Upper lobe of left lung (tissue), 6 donors: Measurements from ENCODE around the gene ARHGAP26. TPM values are rescaled to one million over a fixed set of nuclear protein-coding genes. Genes with fewer than 3 reads are reported as not detected.
A peak's percentile ranks its signal among the peaks of the same experiment; 100 is the strongest.

Source experiments
- ATAC-seq, 2 donors: fragments of 200-7000 bp; cut with Tn5 transposase; one replicate each; pipeline ENCODE4 v1.9.1; 2022; ENCODE audit warnings: mild to moderate bottlenecking in 2 of 2, moderate library complexity in 2 of 2; ENCODE audit not compliant: low FRiP score in 2 of 2
- DNase-seq, 2 donors: peaks; one replicate each; pipeline ENCODE4 v3.0.0-alpha.2; 2019 to 2020
- H3K27ac ChIP-seq, 4 donors: fragments of 200-600 bp; sonication (generic); one replicate each; pipeline ENCODE4 v1.5.1; 2016 to 2019
- H3K27me3 ChIP-seq, 4 donors: fragments of 200-600 bp; sonication (generic); one replicate each; pipeline ENCODE4 v1.5.1; 2017 to 2019
- H3K36me3 ChIP-seq, 4 donors: fragments of 200-600 bp; sonication (generic); one replicate each; pipeline ENCODE4 v1.5.1; 2016 to 2019
- H3K4me1 ChIP-seq, 4 donors: fragments of 200-600 bp; sonication (generic); one replicate each; pipeline ENCODE4 v1.5.1; 2018 to 2019
- H3K4me3 ChIP-seq, 4 donors: fragments of 200-600 bp; sonication (generic); one replicate each; pipeline ENCODE4 v1.5.1; 2017 to 2019; ENCODE audit warnings: mild to moderate bottlenecking in 2 of 4, moderate library complexity in 1 of 4
- H3K9me3 ChIP-seq, 4 donors: fragments of 200-600 bp; sonication (generic); one replicate each; pipeline ENCODE4 v1.5.1; 2018 to 2019
- CTCF ChIP-seq, 6 experiments: fragments of 450-650 bp in 4 of 6; fragments of 200-600 bp in 2 of 6; sonication (generic) in 2 of 6; IDR thresholded peaks; one replicate each; pipeline ENCODE4 v1.5.1; 2016 to 2019; ENCODE audit warnings: antibody characterized with exemption in 6 of 6
- EP300 ChIP-seq, 4 donors: sonication (generic); formaldehyde crosslinking; IDR thresholded peaks; one replicate each; pipeline ENCODE4 v1.5.1; 2017; ENCODE audit warnings: antibody characterized with exemption in 4 of 4, control low read depth in 2 of 4
- POLR2A ChIP-seq, 4 donors: fragments of 450-650 bp; IDR thresholded peaks; one replicate each; pipeline ENCODE4 v1.5.1; 2016 to 2017; ENCODE audit warnings: antibody characterized with exemption in 4 of 4, mild to moderate bottlenecking in 2 of 4
- POLR2AphosphoS5 ChIP-seq, 2 donors: sonication (generic); formaldehyde crosslinking; IDR thresholded peaks; one replicate each; pipeline ENCODE4 v1.5.1; 2017; ENCODE audit warnings: antibody characterized with exemption in 2 of 2
- WGBS, 2 donors: methylation state at CpG; one replicate each; pipeline ENCODE4 v1.1.5; 2017 to 2018; 5-methylcytosine and 5-hydroxymethylcytosine counted together
- total RNA-seq, 6 donors: library from RNA; depleted of rRNA in 4 of 6; stranded (reverse); fragments of >200 nt in 4 of 6; gene quantifications; one replicate each; pipeline versions ENCODE4 v1.1.0 to v1.2.1, GENCODE V29; 2016 to 2021
- donor health status: DM: no; HTN: no; CAD: no; lungs with moderate emphysema.
- donor health status: DM: no; HTN: yes; CAD: no; lungs with severe emphysema.

The ARHGAP26 gene
- total RNA-seq, 6 donors from 2014 or later = 34.9 to 90.1 (median 38.9) TPM

GRCh38 chr5:143059355-143059754, 289.2 kb downstream of the ARHGAP26 start:
- H3K36me3 ChIP-seq = peaks cover 0 to 17% (median 0%) of the 10 kb centered on the region in 4 donors
- H3K4me1 ChIP-seq = peaks cover 24 to 44% (median 36%) of the 10 kb centered on the region in 4 donors
- H3K27ac ChIP-seq = peak overlapping the region in 1 of 4 donors; percentile 10
- no peak for DNase-seq
- 96 to 100% methylated on average over 1 of the region's 1 CpG for WGBS, 2 donors
- H3K4me3 ChIP-seq = no peak overlapping the region
- no peaks in the 10 kb centered on the region for H3K9me3 ChIP-seq
- ATAC-seq = no peak
- H3K27me3 ChIP-seq = no peaks in the 10 kb centered on the region
- TF ChIP-seq EP300 (IDR thresholded peaks at IDR 0.05) (no peak), CTCF (IDR thresholded peaks at IDR 0.05) (no peak), POLR2A (IDR thresholded peaks at IDR 0.05) (no peak), POLR2AphosphoS5 (IDR thresholded peaks at IDR 0.05) (no peak)

DNA sequence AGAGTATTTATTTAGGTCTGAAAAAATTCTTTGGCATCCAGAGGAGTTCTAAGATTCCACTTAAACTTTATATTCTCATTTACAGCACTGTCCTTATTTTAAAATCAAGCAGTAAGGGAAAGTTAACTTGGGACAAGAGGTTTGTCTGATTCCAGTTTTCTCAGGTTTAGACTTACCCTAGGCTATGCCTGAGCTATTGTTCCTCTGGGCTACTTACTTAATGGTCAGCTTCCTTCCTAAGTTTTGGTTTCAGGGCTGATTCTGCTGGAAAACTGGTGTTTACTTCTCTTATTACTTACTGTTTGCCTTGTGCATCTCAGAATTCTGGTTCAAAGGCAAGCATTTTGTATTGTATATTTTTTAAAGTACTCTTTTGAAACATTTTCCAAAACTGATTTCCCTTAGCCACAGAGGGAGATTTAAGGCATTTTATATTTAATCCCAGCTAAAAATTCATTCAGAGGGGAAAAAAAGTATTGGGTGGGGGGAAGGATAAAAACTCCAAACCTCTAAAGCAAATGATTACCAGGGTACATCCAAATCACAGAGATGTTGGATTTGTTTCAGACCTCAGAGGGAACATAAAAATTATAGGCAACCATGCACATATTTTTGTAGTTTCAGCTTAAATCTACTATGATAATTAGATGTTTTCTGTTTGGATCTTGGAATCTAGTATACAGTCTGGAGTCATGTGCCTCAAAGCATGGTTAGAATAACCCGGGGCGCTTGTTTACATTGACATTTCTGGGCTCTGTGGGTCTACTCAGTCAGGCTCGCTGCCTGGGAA, 290.0 kb downstream of the ARHGAP26 start:
- TF ChIP-seq CTCF (IDR thresholded peaks at IDR 0.05) = no peak
- no peak for TF ChIP-seq POLR2AphosphoS5 (IDR thresholded peaks at IDR 0.05)
- TF ChIP-seq POLR2A (IDR thresholded peaks at IDR 0.05) = no peak
- no peak for TF ChIP-seq EP300 (IDR thresholded peaks at IDR 0.05)
- peak overlapping the region in 3 of 4 donors; percentile 10 to 44 (median 18) for H3K27ac ChIP-seq
- WGBS, 2 donors = 80 to 83% methylated on average over 3 of the region's 3 CpGs
- peaks cover 0 to 17% (median 0%) of the 10 kb centered on the region in 4 donors for H3K36me3 ChIP-seq
- DNase-seq (no peak), ATAC-seq (no peak)
- H3K9me3 ChIP-seq = no peaks in the 10 kb centered on the region
- H3K4me1 ChIP-seq = peaks cover 21 to 45% (median 39%) of the 10 kb centered on the region in 4 donors
- H3K27me3 ChIP-seq = no peaks in the 10 kb centered on the region
- H3K4me3 ChIP-seq = no peak overlapping the region

DNA sequence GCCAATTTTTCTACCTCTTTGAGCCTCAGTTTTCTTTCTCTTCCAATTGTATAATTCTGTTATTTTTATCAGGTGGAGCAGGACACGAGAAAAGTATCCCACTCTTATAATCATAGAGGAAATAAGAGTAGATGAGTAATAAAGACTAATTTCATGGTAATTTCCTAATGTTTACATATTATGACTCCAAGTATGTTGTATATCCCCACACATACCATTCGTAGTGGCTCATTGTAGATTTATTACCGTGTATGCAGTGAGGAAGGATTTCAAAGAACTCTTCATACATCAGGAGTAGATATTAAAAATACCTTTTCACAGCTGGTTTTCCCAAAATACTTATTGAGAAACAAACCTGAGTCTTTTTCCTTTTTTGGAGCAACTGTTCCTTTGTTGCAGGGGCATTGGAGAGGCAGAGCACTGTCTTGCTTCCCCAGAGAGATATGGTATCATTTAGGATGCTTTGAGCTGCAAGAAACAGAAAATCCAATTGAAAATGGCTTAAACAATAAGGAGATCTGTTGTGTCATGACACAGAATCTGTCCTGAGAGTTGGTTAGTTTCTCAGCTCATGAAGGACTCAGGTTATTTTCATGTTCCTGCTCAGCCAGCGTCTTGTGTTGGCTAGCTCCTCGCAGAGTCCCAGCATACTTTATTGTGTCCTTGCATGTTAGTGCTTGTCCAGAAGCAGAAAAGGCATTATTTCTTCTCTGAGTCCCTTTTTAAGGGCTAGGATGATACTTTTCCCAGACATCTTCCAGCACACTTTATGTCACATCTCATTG, 291.2 kb downstream of the ARHGAP26 start:
- TF ChIP-seq POLR2A (IDR thresholded peaks at IDR 0.05) (no peak), CTCF (IDR thresholded peaks at IDR 0.05) (no peak)
- ATAC-seq (no peak), DNase-seq (no peak)
- H3K4me1 ChIP-seq = peaks cover 24 to 46% (median 45%) of the 10 kb centered on the region in 4 donors
- no peaks in the 10 kb centered on the region for H3K9me3 ChIP-seq
- H3K27ac ChIP-seq = no peak overlapping the region
- H3K36me3 ChIP-seq = peaks cover 0 to 17% (median 0%) of the 10 kb centered on the region in 4 donors
- no peaks in the 10 kb centered on the region for H3K27me3 ChIP-seq
- no peak overlapping the region for H3K4me3 ChIP-seq
- 58 to 67% methylated on average over 5 of the region's 5 CpGs for WGBS, 2 donors

GRCh38 chr5:143062379-143062778, 292.2 kb downstream of the ARHGAP26 start:
- Histone ChIP-seq H3K36me3 (peaks cover 0 to 8% (median 0%) of the 10 kb centered on the region in 4 donors), H3K4me1 (peaks cover 34 to 56% (median 53%) of the 10 kb centered on the region in 4 donors), H3K27me3 (no peaks in the 10 kb centered on the region), H3K4me3 (no peak overlapping the region), H3K27ac (no peak overlapping the region), H3K9me3 (no peaks in the 10 kb centered on the region)
- ATAC-seq = no peak
- TF ChIP-seq EP300 (IDR thresholded peaks at IDR 0.05) (no peak), POLR2A (IDR thresholded peaks at IDR 0.05) (no peak), POLR2AphosphoS5 (IDR thresholded peaks at IDR 0.05) (no peak), CTCF (IDR thresholded peaks at IDR 0.05) (no peak)
- no peak for DNase-seq
